ENCODE measurements around the gene LETM1. TPM values are rescaled to one million over a fixed set of nuclear protein-coding genes. Genes with fewer than 3 reads are reported as not detected.

LETM1 gene
- total and polyA plus RNA-seq, 2 of the 8 experiments (the other 6 are each of a cell fraction or from before 2014, with no cell fraction given) = 19.8 to 50.1 TPM

DNA sequence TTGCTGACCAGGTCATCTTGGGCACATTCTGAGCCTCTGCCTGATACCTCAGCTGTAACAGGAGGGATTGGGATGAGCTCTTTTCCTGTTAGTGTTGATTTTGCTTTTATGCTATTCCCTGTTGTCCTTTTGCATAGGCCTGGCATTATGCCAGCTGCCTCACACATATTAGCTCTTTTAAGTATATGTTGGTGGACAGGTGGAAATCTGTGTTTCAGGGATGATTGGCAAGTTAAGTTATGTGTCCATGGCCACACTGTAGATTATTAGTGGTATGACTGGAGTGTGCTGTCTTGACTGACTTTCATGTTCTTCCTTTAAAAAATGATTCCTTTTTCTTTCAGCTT is 44.1 kb upstream of the LETM1 start:
- Histone ChIP-seq H3K4me3 (ENCODE audit: extremely low read depth in 1 of 4, insufficient read depth in 2 of 4, low read depth in 3 of 4, low read length in 4 of 4) (no peak overlapping the region), H3K23ac (ENCODE audit: insufficient read length) (no peak overlapping the region), H3K4me2 (ENCODE audit: insufficient read depth in 1 of 2, low read depth in 2 of 2, low read length in 2 of 2) (no peak overlapping the region), H3K79me2 (ENCODE audit: control insufficient read depth in 1 of 2, insufficient read depth in 2 of 2, low read length in 2 of 2) (peaks cover 3 to 53% of the 10 kb centered on the region in 2 experiments; a peak in 2 of 4 replicates), H3K4ac (replicated peaks; ENCODE audit: insufficient read length, low read depth, low read length) (no peak overlapping the region), H2BK20ac (ENCODE audit: low read length) (no peak overlapping the region), H3K14ac (ENCODE audit: insufficient read length) (no peak overlapping the region), H3K56ac (replicated peaks; ENCODE audit: insufficient read length, low read depth, low read length) (no peak overlapping the region), H3K27ac (ENCODE audit: low read depth, low read length) (no peak overlapping the region), H2BK12ac (ENCODE audit: low read depth, low read length) (no peak overlapping the region), H3K36me3 (ENCODE audit: control insufficient read depth in 2 of 4, insufficient read depth in 4 of 4, low read length in 3 of 4) (peaks cover 16 to 29% (median 25%) of the 10 kb centered on the region in 4 experiments; a peak in 7 of 8 replicates), H2BK5ac (ENCODE audit: low read depth, low read length) (no peak overlapping the region), H2AK5ac (ENCODE audit: low read depth, low read length) (no peak overlapping the region), H3K27me3 (replicated peaks in 1 of 4; ENCODE audit: control insufficient read depth in 3 of 4, extremely low read depth in 1 of 4, insufficient read depth in 3 of 4, low read length in 3 of 4) (no peaks in the 10 kb centered on the region), H3K23me2 (ENCODE audit: low read depth, low read length) (no peaks in the 10 kb centered on the region; the same call in 1 of the 2 replicates), H3K9ac (replicated peaks in 1 of 4; ENCODE audit: extremely low read depth in 1 of 4, low read depth in 3 of 4, low read length in 3 of 4) (no peak overlapping the region; a peak in 1 of 7 replicates), H2BK15ac (ENCODE audit: low read length) (no peak overlapping the region), H2BK120ac (replicated peaks; ENCODE audit: low read depth, low read length) (no peak overlapping the region), H3K79me1 (ENCODE audit: low read depth, low read length) (peaks cover 17% of the 10 kb centered on the region), H3K4me1 (replicated peaks in 1 of 4; ENCODE audit: control insufficient read depth in 3 of 4, insufficient read depth in 4 of 4, low read length in 3 of 4) (no peaks in the 10 kb centered on the region), H4K91ac (replicated peaks; ENCODE audit: insufficient read length, low read length) (no peak overlapping the region), H2AFZ (ENCODE audit: low read length) (no peak overlapping the region), H4K20me1 (replicated peaks in 1 of 2; ENCODE audit: control insufficient read depth in 1 of 2, insufficient read depth in 2 of 2, low read length in 2 of 2) (peaks cover 30% of the 10 kb centered on the region in 2 experiments), H4K8ac (ENCODE audit: extremely low read depth, insufficient read depth, low read length) (no peak overlapping the region), H4K5ac (ENCODE audit: insufficient read length, low read depth, low read length) (no peak overlapping the region), H3K18ac (ENCODE audit: extremely low read depth, low read length) (no peak overlapping the region), H3K9me3 (ENCODE audit: insufficient read depth in 2 of 2, low read depth in 1 of 2, low read length in 1 of 2) (no peaks in the 10 kb centered on the region)
- POLR2A ChIA-PET (ENCODE audit: partially characterized antibody) = no interaction called here
- FAIRE-seq (no peak), DNase-seq (ENCODE audit: low read depth in 1 of 2, low spot score in 2 of 2) (no peak)
- CTCF ChIA-PET (ENCODE audit: partially characterized antibody) = interaction anchor here (0.6 to 6.0 kb wide), 48 partner anchors 9 to 1260 kb away, joined by 3 to 69 read pairs (median 6); partner anchors contain the start of gene LETM1
- TF ChIP-seq RNF2 (IDR thresholded peaks at IDR 0.05; ENCODE audit: borderline replicate concordance, low read depth, low read length, missing control alignments, poor library complexity, severe bottlenecking) (no peak), CREB1 (IDR thresholded peaks at IDR 0.05) (no peak), GTF2F1 (IDR thresholded peaks at IDR 0.05; ENCODE audit: borderline replicate concordance, low read depth, low read length) (no peak), KDM5A (IDR thresholded peaks at IDR 0.05; ENCODE audit: low read length) (no peak), KDM4A (IDR thresholded peaks at IDR 0.05; ENCODE audit: low read depth, low read length, severe bottlenecking) (no peak), SP1 (IDR thresholded peaks at IDR 0.05; ENCODE audit: low read depth, low read length) (no peak), ZNF274 (IDR thresholded peaks at IDR 0.05; ENCODE audit: borderline replicate concordance, extremely low read depth, low read length) (no peak)
